Measurements from ENCODE around the gene EME2.

DNA sequence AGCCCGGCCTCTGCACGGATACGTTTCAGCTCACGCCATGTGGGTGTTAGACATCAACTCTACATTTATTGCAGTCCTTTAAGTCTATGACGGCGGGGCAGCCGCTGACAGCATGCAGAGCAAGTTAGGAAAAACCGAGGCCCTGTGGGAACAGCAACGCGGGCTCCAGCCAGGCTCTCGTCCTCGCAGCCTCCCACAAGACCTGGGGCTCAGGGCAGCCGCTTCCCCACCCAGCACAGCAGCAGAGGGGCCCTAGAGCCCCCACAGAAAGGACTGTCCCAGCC lies 4.0 kb downstream of the EME2 start:
- TF ChIP-seq, protein P1, sequence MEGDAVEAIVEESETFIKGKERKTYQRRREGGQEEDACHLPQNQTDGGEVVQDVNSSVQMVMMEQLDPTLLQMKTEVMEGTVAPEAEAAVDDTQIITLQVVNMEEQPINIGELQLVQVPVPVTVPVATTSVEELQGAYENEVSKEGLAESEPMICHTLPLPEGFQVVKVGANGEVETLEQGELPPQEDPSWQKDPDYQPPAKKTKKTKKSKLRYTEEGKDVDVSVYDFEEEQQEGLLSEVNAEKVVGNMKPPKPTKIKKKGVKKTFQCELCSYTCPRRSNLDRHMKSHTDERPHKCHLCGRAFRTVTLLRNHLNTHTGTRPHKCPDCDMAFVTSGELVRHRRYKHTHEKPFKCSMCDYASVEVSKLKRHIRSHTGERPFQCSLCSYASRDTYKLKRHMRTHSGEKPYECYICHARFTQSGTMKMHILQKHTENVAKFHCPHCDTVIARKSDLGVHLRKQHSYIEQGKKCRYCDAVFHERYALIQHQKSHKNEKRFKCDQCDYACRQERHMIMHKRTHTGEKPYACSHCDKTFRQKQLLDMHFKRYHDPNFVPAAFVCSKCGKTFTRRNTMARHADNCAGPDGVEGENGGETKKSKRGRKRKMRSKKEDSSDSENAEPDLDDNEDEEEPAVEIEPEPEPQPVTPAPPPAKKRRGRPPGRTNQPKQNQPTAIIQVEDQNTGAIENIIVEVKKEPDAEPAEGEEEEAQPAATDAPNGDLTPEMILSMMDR (IDR thresholded peaks at IDR 0.05; ENCODE audit: low read depth, low read length): no peak
- TF ChIP-seq MYC (IDR thresholded peaks at IDR 0.05; ENCODE audit: low read depth, low read length) (no peak), POLR2A (IDR thresholded peaks at IDR 0.05; ENCODE audit: extremely low read depth, insufficient read length) (no peak)
- TF ChIP-seq, protein P2, sequence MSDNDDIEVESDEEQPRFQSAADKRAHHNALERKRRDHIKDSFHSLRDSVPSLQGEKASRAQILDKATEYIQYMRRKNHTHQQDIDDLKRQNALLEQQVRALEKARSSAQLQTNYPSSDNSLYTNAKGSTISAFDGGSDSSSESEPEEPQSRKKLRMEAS (IDR thresholded peaks at IDR 0.05; ENCODE audit: low read depth, low read length): no peak

Data from NB4 (cell line).